ENCODE data around the gene NRG3.

The NRG3 gene

GRCh38 chr10:82144153-82144552, 269.2 kb downstream of the NRG3 start:
- intact Hi-C loops (cut with DNase I; ENCODE audit: low total_unique reads): no loop called here
- DNase-seq: no peak
- Histone ChIP-seq H3K27me3 (no peaks in the 10 kb centered on the region), H3K4me1 (no peaks in the 10 kb centered on the region), H3K9me3 (no peaks in the 10 kb centered on the region), H3K36me3 (no peaks in the 10 kb centered on the region), H3K4me3 (no peak overlapping the region), H3K27ac (no peak overlapping the region)
- no peak for TF ChIP-seq CTCF (IDR thresholded peaks at IDR 0.05)

GRCh38 chr10:82148764-82149163, 273.8 kb downstream of the NRG3 start:
- Histone ChIP-seq H3K4me1 (no peaks in the 10 kb centered on the region), H3K36me3 (no peaks in the 10 kb centered on the region), H3K4me3 (no peak overlapping the region), H3K27ac (no peak overlapping the region), H3K9me3 (no peaks in the 10 kb centered on the region), H3K27me3 (no peaks in the 10 kb centered on the region)
- intact Hi-C loops (cut with DNase I; ENCODE audit: low total_unique reads): no loop called here
- DNase-seq: no peak
- TF ChIP-seq CTCF (IDR thresholded peaks at IDR 0.05): no peak

GRCh38 chr10:82149674-82150073, 274.7 kb downstream of the NRG3 start:
- H3K9me3 ChIP-seq: no peaks in the 10 kb centered on the region
- no peak overlapping the region for H3K4me3 ChIP-seq
- DNase-seq: no peak
- H3K4me1 ChIP-seq: no peaks in the 10 kb centered on the region
- no peak for TF ChIP-seq CTCF (IDR thresholded peaks at IDR 0.05)
- H3K27ac ChIP-seq: no peak overlapping the region
- intact Hi-C loops (cut with DNase I; ENCODE audit: low total_unique reads): no loop called here
- no peaks in the 10 kb centered on the region for H3K36me3 ChIP-seq
- H3K27me3 ChIP-seq: no peaks in the 10 kb centered on the region

- H3K36me3 ChIP-seq: no peaks in the 10 kb centered on the region
- H3K9me3 ChIP-seq: no peaks in the 10 kb centered on the region
- DNase-seq: no peak
- H3K27ac ChIP-seq: no peak overlapping the region
- TF ChIP-seq CTCF (IDR thresholded peaks at IDR 0.05): no peak
- H3K4me1 ChIP-seq: no peaks in the 10 kb centered on the region
- no peak overlapping the region for H3K4me3 ChIP-seq
- intact Hi-C loops (cut with DNase I; ENCODE audit: low total_unique reads): no loop called here
- no peaks in the 10 kb centered on the region for H3K27me3 ChIP-seq
Measured at GRCh38 chr10:82150123-82150900, 275.3 kb downstream of the NRG3 start.

- DNase-seq: no peak
- Histone ChIP-seq H3K27me3 (no peaks in the 10 kb centered on the region), H3K27ac (no peak overlapping the region), H3K9me3 (no peaks in the 10 kb centered on the region), H3K4me1 (no peaks in the 10 kb centered on the region), H3K4me3 (no peak overlapping the region), H3K36me3 (no peaks in the 10 kb centered on the region)
- intact Hi-C loops (cut with DNase I; ENCODE audit: low total_unique reads): no loop called here
- no peak for TF ChIP-seq CTCF (IDR thresholded peaks at IDR 0.05)
Measured at GRCh38 chr10:82160307-82160706, 285.3 kb downstream of the NRG3 start.

All from tibial artery (tissue), 4 donors.